ENCODE results near the gene TMEM233.

The TMEM233 gene

DNA sequence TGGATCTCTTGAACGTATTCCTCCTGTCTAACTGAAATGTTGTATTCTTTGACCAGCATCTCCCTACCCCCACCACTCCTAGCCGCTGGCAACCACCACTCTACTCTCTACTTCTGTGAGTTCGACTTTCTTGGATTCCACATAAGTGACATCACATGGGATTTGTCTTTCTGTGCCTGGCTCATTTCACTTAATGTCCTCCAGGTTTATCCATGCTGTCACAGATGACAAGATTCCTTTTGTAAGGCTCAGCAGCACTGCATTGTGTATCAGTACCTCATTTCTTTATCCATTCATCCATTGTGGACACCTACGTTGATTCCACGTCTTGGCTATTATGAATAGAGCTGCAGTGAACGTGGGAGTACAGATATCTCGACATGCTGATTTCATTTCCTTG is 84.9 kb downstream of the TMEM233 start:
- no peak overlapping the region for H3K4me3 ChIP-seq (ENCODE audit: low read depth, low read length)
- DNase-seq (ENCODE audit: low read depth): no peak
- TF ChIP-seq, protein P1, sequence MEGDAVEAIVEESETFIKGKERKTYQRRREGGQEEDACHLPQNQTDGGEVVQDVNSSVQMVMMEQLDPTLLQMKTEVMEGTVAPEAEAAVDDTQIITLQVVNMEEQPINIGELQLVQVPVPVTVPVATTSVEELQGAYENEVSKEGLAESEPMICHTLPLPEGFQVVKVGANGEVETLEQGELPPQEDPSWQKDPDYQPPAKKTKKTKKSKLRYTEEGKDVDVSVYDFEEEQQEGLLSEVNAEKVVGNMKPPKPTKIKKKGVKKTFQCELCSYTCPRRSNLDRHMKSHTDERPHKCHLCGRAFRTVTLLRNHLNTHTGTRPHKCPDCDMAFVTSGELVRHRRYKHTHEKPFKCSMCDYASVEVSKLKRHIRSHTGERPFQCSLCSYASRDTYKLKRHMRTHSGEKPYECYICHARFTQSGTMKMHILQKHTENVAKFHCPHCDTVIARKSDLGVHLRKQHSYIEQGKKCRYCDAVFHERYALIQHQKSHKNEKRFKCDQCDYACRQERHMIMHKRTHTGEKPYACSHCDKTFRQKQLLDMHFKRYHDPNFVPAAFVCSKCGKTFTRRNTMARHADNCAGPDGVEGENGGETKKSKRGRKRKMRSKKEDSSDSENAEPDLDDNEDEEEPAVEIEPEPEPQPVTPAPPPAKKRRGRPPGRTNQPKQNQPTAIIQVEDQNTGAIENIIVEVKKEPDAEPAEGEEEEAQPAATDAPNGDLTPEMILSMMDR (IDR thresholded peaks at IDR 0.05; ENCODE audit: control insufficient read depth, extremely low read depth, insufficient read depth): no peak

DNA sequence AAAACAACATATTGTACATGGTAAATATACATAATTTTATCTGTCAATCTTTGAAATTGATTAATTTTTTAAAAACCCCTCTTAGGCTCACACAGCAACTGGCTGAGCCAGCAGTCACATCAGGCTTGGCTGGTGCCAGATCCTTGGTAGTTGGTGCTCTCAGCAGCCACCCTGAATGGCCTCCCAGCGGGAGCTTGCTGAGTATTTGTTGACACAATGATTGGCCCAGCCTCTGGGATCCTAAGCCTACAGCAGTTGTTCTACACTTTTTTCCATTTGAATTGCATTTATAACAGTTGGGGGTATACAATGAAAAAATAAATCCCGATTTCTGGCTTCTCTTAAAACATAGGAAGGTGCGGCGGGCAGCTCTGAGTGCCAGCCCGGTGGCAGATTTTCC is 85.5 kb downstream of the TMEM233 start:
- no peak for DNase-seq (ENCODE audit: low read depth)
- TF ChIP-seq, protein P1 (IDR thresholded peaks at IDR 0.05; ENCODE audit: control insufficient read depth, extremely low read depth, insufficient read depth): no peak
- no peak overlapping the region for H3K4me3 ChIP-seq (ENCODE audit: low read depth, low read length)

DNA sequence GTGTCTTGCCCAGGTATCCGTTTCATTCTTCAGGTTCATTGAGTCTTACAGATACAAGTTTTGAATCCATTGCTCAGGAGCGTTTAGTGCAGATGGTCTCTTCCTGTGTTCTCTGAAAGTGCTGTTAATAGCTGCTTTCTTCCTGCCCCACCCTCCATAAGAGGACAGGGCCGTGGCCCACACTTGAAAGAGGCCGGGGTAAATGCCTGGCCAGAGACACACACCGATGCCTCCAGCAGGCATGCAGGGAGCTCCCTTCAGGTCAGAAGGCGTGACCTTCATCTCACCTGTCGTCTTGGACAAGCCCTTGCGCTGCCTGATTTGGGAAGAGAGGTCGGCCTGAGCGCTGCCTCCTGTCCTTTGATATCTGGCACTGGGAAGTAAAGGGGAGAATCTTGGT is 85.9 kb downstream of the TMEM233 start:
- DNase-seq (ENCODE audit: low read depth): no peak
- H3K4me3 ChIP-seq (ENCODE audit: low read depth, low read length): no peak overlapping the region
- TF ChIP-seq, protein P1 (IDR thresholded peaks at IDR 0.05; ENCODE audit: control insufficient read depth, extremely low read depth, insufficient read depth): no peak

DNA sequence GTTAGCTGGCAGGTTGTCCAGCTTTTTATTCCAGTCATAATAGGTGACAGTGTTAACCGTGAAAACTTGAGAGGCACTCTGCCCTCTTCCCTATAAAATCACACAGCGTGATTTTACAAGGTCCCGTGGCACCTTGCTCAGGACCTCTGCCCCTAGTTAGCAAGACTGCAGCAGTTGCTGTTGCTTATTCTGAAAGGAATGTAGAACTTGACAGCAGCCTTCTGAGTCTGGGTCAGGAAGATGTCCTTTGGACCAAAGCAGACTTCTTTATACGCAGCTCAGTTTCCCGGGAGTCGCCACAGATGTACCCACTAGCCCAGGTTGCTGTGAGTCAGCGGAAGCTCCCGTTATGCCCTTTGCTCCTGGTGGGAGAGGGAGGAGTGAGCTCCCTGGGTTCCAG is 87.5 kb downstream of the TMEM233 start:
- H3K4me3 ChIP-seq (ENCODE audit: low read depth, low read length): no peak overlapping the region
- no peak for DNase-seq (ENCODE audit: low read depth)
- TF ChIP-seq, protein P1 (IDR thresholded peaks at IDR 0.05; ENCODE audit: control insufficient read depth, extremely low read depth, insufficient read depth): no peak

DNA sequence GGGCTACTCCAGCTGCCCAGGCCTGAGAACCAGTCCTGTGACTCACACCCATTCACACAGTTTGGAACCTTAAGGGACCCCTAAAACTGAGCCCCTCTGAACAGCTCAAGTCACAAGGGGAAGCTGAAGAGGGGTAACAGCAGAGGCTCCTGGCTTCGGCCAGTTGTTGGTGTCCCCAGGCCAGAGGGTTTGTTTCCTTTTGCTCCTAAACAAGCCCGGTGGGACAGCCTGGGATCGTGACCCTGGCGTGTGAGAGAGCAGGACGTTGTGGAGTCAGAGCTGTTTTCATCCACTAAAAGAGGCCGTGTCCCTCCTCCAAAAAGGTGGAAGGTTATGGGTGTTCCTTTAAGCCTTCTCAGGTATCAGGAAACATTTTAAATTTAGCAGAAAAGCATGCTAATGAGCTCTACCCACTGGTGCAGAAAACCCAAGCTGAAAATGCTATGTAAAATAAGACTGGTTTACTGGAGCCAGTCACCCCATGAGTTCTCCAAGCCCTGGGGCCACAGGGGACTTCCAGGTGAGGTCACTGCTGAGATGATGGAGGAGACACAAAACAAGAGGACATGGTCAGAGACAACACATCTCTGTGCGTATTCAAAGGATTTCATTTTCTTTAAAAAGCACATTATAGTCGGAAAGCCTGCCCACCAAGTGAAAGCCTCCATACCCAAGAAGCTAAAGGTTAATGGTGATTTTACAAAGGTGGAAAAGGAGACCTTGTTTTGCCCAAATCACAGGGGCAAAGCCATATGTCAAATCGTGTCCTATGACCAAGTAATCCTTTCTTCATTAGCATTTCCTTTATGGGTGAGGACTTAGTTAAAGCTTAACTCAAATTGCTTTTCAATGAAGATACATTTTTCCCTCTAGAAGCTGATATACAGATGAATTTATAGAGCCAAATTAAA is 88.4 kb downstream of the TMEM233 start:
- TF ChIP-seq, protein P1 (IDR thresholded peaks at IDR 0.05; ENCODE audit: control insufficient read depth, extremely low read depth, insufficient read depth): no peak
- H3K4me3 ChIP-seq (ENCODE audit: low read depth, low read length): no peak overlapping the region
- DNase-seq (ENCODE audit: low read depth): no peak

DNA sequence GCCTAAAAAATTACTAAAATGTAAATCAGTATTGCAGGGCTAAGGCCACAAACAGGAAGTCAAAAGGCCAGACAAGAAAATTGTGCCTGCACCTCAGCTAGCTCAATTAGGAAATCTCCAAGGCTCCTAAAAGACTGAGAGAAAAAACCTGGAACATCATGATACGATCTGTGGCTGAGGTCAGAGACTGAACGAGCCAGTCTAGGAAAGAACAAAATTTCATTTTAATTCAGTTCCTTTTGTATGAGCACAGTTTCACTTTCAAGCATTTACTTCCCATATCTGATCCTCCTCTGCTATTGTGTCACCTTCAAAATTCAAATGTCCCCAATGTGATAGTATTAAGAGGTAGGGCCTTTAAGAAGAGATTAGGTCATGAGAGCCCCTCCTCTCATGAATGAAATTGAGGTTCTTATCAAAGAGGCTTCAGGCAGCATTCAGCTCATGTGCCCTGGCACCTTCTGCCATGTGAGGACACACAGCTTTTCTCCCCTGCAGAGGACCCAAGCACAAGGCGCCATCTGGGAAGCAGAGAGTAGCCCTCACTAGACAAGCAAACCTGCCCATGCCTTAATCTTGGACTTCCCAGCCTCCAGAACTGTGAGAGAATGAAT is 89.2 kb downstream of the TMEM233 start:
- TF ChIP-seq, protein P1 (IDR thresholded peaks at IDR 0.05; ENCODE audit: control insufficient read depth, extremely low read depth, insufficient read depth): no peak
- H3K4me3 ChIP-seq (ENCODE audit: low read depth, low read length): no peak overlapping the region
- no peak for DNase-seq (ENCODE audit: low read depth)
